IPS-11a (cell line): ENCODE data around the gene H6PD.
"Not testable (repeated sequence)": the region's sequence is repeated elsewhere in the genome, so short reads cannot be mapped to it uniquely, and the experiment has no call there.

Experiments
- H3K4me3 ChIP-seq: one replicate; pipeline ENCODE4 v1.5.1; 2013; ENCODE audit warnings: low read depth, low read length, control low read depth

H6PD gene

GRCh38 chr1:9294910-9295636, 60.5 kb downstream of the H6PD start:
- no peak overlapping the region for H3K4me3 ChIP-seq

DNA sequence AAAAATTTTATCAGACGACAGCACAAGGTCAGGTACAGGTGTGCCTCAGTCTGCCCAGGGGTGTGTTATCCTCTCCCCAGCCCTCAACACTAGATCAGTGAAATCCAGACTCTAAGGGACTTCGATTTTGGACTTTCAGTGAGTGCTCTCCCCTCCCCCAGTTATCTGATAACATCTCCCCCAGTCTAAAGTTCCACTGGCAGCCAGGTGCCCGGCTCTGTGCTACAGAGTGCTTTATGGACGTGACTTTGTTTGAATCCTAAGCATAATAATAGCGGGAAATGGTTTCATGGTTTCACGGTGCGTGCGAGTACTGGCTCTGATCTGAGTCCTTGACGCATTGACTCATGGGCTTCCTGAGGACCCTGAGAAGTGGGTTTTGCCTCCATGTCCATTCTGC, 61.3 kb downstream of the H6PD start:
- no peak overlapping the region for H3K4me3 ChIP-seq

GRCh38 chr1:9296850-9297249, 62.3 kb downstream of the H6PD start:
- H3K4me3 ChIP-seq: no peak overlapping the region

GRCh38 chr1:9297831-9298230, 63.3 kb downstream of the H6PD start:
- H3K4me3 ChIP-seq: no peak overlapping the region

DNA sequence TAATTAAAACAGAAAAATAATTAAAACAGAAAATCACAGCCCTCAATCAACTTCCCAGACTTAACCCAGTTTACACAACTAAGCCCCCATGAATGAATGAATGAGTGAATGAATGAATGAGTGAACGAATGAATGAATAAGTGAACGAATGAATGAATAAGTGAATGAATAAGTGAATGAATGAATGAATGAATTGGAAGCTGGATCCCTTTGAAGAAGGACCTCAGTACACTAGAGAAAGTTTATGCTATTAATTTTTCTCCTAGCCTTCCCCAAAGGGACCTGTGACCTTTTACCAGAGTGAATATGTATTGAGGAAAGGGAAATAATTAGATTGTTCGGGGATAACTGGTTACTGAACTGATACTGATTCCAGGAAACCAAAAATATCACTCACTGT, 63.7 kb downstream of the H6PD start:
- no peak overlapping the region for H3K4me3 ChIP-seq

DNA sequence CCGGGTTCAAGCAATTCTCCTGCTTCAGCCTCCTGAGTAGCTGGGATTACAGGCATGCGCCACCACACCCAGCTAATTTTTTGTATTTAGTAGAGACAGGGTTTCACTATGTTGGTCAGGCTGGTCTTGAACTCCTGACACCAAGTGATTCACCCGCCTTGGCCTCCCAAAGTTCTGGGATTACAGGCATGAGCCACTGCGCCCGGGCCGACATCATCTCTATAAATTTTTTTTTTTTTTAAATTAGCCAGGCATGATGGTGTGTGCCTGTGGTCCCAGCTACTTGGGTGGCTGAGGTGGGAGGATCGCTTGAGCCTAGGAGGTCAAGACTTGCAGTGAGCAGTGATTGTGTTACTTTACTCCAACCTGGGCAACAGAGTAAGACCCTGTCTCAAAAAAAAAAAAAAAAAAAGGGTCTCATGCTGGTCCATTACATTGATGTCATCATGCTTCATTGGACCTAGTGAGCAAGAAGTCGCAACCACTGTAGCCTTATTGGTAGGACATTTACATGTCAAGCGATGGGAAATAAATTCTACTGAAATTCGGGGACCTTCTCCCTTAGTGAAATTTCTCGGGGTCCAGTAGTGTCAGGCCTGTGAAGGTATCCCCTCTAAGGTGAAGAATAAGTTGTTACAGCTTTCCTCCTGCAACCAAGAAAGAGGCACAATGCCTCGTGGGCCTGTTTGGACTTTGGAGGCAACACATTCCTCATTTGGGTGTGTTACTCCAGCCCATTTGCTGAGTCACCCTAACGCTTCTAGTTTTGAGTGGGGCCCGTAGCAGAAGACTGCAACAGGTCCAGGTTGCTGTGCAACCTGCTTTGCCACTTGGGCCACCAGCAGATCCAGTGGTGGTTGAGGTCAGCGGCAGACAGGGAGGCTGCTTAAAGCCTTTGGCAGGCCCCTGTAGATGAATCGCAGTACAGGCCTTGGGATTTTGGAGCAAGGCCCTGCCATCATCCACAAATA, 65.3 kb downstream of the H6PD start:
- not testable (repeated sequence) for H3K4me3 ChIP-seq

- H3K4me3 ChIP-seq: no peak overlapping the region
Measured at GRCh38 chr1:9300573-9300972, 66.0 kb downstream of the H6PD start.

GRCh38 chr1:9302745-9303524, 68.4 kb downstream of the H6PD start:
- no peak overlapping the region for H3K4me3 ChIP-seq

- H3K4me3 ChIP-seq: no peak overlapping the region
Measured at GRCh38 chr1:9303916-9304315, 69.3 kb downstream of the H6PD start.

GRCh38 chr1:9305216-9305615, 70.6 kb downstream of the H6PD start:
- no peak overlapping the region for H3K4me3 ChIP-seq

- H3K4me3 ChIP-seq: no peak overlapping the region
Measured at GRCh38 chr1:9306006-9306405, 71.4 kb downstream of the H6PD start.

- H3K4me3 ChIP-seq: no peak overlapping the region
Measured at GRCh38 chr1:9307303-9307702, 72.7 kb downstream of the H6PD start.

GRCh38 chr1:9308236-9308785, 73.7 kb downstream of the H6PD start:
- no peak overlapping the region for H3K4me3 ChIP-seq

DNA sequence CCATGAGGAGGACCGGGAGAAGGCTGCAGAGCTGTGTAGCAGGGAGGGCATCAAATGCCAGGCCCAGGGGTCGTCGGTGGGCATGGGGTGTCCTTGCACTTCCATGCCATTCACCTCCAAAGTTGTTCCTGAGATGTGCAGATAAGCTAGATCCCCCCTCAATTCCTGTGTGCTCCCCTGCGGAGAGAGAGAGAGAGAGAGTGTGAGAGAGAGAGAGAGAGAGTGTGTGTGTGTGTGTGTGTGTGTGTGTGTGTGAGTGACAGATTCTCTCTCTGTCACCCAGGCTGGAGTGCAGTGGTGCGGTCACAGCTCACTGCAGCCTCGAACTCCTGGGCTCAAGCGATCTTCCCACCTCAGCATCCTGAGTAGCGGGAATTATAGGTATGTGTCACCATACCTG, 74.5 kb downstream of the H6PD start:
- H3K4me3 ChIP-seq: no peak overlapping the region

DNA sequence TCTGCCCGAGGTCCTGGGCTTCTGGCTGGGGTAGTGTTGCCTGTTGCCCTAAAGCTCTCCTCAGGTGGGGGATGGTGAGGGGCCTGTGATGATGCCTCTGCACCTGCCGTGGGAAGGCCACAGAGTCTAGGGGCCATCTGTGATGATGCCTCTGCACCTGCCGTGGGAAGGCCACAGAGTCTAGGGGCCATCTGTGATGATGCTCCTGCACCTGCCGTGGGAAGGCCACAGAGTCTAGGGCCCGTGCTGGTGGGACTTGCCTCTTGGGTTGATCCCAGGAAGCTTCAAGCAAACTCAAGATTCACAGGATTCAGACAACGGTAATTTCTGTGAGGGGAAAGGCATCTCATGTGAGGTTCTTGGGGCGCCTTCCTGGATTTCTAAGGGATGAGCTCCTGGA, 75.4 kb downstream of the H6PD start:
- H3K4me3 ChIP-seq: no peak overlapping the region

DNA sequence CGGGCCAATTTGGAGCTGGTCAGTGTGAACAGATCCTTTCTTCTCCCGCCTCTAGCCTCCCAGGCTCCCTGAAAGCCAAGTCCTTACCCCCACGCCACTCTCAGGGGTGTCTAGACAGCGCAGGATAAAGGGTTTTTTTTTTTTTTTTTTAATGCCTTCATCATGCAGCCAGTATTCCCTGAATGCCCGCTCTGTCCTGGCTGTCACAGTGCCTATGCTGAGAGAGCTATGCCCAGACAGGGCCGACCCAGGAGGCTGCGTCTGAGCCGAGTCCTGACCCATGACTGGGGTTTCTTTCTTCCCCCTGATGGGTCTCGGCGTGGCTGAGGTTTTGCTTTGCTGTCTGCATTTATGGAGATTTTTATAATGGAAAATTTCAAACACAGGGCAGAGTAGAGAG, 76.5 kb downstream of the H6PD start:
- H3K4me3 ChIP-seq: no peak overlapping the region

GRCh38 chr1:9311479-9311878, 76.9 kb downstream of the H6PD start:
- no peak overlapping the region for H3K4me3 ChIP-seq

DNA sequence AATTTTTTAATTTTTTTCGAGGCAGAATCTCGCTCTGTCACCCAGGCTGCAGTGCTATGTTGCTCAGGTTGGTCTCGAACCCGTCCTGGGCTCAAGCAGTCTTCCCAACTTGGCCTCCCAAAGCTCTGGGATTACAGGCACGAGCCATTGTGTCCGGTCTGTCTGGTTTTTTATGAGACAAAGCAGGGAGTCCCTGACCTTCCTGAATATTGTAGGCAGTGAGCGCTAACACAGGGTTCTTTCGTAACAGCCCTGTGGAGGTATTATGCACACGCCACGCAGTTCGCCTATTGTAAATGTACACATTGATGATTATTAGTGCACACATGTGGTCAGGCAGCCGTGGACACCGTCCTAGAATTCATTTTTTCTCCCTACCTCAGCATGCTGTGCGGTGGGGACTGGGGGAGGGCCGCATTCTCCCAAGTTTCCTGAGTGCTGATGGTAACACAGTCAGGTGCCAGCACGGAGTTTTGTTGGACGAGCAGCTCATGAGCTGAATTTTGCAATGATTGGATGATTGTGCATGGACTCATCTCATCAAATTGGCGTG, 77.7 kb downstream of the H6PD start:
- no peak overlapping the region for H3K4me3 ChIP-seq

DNA sequence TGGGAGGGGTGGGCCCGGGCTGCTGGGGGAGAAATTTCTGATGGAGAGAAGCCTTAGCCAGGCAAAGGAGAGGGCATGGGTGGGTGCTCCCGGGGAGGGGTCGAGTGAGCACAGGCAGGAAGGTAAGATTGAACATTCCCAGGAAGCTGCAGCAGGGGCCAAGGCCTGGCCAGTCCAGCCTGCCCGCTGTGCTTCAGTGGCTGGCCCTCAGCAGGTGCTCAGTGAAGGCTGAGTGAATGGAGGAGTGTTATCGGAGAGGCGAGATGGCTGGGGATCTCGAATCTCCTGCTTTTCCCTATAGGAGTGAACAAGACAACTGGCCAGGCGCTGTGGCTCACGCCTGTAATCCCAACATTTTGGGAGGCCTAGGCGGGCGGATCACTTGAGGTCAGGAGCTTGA, 79.0 kb downstream of the H6PD start:
- H3K4me3 ChIP-seq: no peak overlapping the region

DNA sequence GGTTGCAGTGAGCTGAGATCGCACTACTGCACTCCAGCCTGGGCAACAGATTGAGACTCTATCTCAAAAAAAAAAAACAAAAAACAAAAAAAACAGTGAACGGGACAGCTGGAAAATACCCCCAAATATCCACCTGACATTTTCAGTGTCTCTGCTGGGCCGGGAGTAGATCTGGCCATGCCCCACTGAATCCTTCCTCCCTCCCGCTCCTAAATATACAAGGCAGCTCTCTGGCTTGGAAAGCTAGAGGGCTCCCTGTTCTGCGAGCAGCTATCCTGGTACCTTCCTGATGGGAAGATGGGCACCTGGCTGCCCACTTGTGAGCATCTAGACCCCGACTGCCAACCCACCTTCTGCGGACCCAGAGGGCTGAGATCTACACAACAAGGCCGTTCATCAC, 79.5 kb downstream of the H6PD start:
- H3K4me3 ChIP-seq: no peak overlapping the region
